Activated T-cell treated with anti-CD3 and anti-CD28 coated beads for 4 hours (primary cell): ENCODE data around the gene SYT13.

Experiments
- DNase-seq: peaks from one replicate; pipeline ENCODE4 v3.0.0-alpha.2; 2020

The SYT13 gene

DNA sequence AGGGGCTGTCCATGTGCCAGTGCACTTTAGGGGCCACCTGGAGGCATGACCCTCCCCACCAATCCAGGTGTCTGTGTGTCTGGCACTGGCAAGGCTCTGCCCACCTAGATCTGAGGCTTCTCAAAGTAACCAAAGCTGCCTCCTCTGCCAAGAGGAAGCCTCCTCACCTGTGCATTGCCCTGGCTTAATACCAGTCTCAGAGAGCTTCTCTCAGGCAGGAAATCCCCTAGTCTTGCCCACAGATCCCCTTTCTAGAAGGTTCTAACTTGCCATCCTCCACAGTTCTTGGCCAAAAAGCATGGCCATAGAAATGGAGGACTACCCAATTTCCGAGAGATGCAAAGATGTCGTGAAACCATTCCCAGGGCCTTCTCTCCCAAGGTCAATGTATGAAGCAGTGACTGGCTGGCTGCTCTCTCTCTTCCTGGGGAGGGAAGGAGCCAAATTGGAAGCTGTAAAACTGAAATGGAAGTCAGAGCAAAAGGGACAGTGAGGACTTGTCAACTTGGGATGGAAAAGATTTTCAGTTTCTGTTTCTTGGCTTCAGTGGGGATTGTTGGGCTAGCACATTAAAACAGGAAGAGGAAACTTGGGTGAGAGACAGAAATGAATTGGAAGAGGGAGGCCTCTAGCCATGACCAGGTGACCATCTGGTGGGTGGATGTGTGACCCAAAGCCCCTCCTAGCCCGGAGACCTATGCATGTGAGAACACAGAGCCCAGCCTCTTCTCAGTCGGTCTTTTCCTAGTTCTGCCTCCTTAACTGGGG lies 70.9 kb downstream of the SYT13 start:
- no peak for DNase-seq

DNA sequence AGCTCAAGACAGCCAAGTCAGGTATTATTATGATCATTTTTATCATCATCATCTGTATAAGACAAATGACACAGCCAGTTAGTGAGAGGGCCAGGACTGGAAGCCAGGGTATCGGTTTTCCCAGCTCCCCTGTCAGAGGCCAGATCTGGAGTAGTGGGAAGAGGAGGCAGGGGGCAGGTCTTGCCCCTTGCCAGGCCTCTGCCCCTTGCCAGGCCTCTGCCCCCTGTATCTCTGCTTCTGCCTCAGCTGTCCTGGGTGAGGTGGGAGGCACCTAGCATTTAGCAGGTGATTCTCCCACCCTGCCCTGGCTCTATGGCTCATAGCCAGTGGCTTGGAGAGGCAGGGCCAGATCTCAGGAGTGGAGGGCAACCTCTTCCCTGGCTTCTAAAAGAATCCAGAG lies 72.4 kb downstream of the SYT13 start:
- no peak for DNase-seq

GRCh38 chr11:45213316-45213665 lies 72.8 kb downstream of the SYT13 start:
- DNase-seq: no peak

GRCh38 chr11:45212566-45213315 lies 73.4 kb downstream of the SYT13 start:
- DNase-seq: no peak

GRCh38 chr11:45211732-45212131 lies 74.4 kb downstream of the SYT13 start:
- DNase-seq: no peak

DNA sequence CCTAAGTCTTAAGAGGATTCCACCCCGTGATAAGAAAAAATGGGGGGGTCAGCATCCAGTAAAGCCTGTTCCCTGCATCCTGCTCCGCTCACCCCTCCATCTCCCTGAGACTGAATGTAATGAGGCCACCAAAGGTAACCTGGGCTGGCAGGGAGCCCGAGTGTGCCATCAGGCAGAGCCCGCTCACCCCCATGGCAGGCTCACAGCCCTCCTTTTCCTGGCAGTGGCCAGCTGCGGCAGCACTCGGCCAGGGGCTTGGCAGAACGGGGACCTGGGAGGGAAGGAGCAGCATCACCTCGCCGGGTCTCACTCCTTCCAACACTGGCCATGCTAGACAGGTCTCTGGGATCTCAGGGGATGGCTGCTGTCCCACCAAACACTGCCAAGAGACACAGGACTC lies 75.3 kb downstream of the SYT13 start:
- no peak for DNase-seq

- no peak for DNase-seq
Observed at GRCh38 chr11:45209891-45210699, 76.0 kb downstream of the SYT13 start.

DNA sequence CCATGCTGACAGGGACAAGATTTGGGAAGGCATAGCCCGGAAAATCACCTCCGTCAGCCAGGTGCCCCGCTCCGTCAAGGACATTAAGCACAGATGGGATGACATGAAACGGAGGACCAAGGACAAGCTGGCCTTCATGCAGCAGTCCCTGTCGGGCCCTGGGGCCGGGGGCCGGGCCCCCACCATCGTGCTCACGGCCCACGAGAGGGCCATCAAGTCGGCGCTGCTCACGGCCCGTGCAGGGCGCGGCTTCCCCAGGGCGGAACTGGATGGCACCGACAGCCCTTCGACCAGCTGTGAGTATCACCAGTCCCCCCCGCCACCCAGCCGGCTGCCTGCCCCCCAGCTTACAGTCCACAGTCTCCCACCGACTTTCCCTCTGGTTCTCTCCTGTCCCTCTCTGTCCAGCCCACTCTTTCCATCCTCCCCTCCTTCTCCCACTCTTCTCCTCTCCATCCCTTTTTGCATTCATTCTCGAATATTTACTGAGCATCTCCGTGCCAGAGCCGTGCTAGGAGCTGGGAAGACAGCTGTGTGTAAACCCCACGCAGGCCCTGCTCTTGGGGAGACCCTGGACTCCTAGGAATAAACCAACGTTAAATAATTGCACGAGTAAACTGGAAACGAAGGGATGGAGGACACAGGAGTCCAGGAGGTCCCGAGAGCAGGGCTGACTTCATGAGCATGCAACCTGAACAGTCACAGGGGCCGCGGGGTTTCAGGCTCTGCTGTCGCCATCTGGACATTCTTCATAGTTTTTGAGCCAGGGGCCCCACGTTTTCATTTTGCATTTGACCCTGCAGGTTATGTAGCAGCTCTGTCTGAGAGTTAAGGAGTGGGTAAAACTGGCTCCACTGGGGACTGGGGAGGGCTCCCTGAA lies 76.9 kb downstream of the SYT13 start:
- no peak for DNase-seq

- DNase-seq: no peak
Observed at GRCh38 chr11:45208135-45208534, 78.0 kb downstream of the SYT13 start.

- DNase-seq: no peak
Observed at GRCh38 chr11:45205978-45206377, 80.2 kb downstream of the SYT13 start.

- no peak for DNase-seq
Observed at GRCh38 chr11:45204761-45205160, 81.4 kb downstream of the SYT13 start.

DNA sequence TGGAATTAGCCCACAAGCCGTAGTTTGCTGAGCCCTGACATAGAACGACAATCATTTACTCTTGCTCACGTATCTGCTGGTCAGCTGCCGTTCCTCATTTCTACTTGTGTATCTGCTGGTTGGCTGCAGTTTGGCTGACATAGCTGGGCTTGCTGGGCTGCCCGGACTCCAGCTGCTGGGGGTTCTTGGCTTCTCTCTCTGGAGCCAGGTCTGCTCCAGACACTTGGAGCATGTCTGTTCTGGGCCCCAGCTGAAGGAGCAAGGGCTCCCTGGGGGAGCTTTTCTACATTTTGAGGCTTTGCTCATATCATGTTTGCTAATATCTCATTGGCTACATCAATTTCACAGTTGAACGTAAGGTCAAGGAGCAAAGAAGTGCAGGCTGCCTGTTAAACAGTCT lies 92.4 kb downstream of the SYT13 start:
- no peak for DNase-seq
